OCI-LY7 (cell line): ENCODE results near the gene RAB11FIP4. TPM values are rescaled to one million over a fixed set of nuclear protein-coding genes. Genes with fewer than 3 reads are reported as not detected.

Experiments used
- BruUV-seq: library from RNA; stranded (reverse); fragments of 400-500 nt; replicated peaks from 2 replicates; lab custom pipeline; 2021; lab: Mats Ljungman, UMichigan
- CTCF ChIA-PET: fragments of 300-600 bp; sonication (Branson Sonifier 250); formaldehyde crosslinking; loops from one replicate; lab custom pipeline; 2022; ENCODE audit warnings: antibody characterized with exemption; ENCODE audit not compliant: unreplicated experiment; lab: Charles Lee
- POLR2A ChIA-PET: fragments of 300-600 bp; sonication (Branson Sonifier 250); formaldehyde crosslinking; loops from one replicate; lab custom pipeline; 2022; ENCODE audit warnings: antibody characterized with exemption; lab: Charles Lee
- DNase-seq: peaks from one replicate; pipeline ENCODE4 v3.0.0-alpha.2; 2015; ENCODE audit warnings: low spot score
- H2AFZ ChIP-seq: fragments of 200-600 bp; sonication (generic), shearing (Covaris generic); 2 replicates; pipeline ENCODE4 v1.6.1; 2014; ENCODE audit warnings: mild to moderate bottlenecking, antibody characterized with exemption, low read length, moderate library complexity
- H3K27ac ChIP-seq: fragments of 200-600 bp; sonication (generic); 2 replicates; pipeline ENCODE4 v1.5.1; 2014; ENCODE audit warnings: mixed run types, low read depth, mild to moderate bottlenecking, moderate library complexity, low read length, inconsistent platforms; ENCODE audit not compliant: poor library complexity, severe bottlenecking
- H3K36me3 ChIP-seq: fragments of 200-600 bp; sonication (generic); 2 replicates; pipeline ENCODE4 v1.6.1; 2014; ENCODE audit warnings: mild to moderate bottlenecking, antibody characterized with exemption, low read length, moderate library complexity, mixed read lengths; ENCODE audit not compliant: insufficient read depth
- H3K4me1 ChIP-seq: fragments of 200-600 bp; sonication (generic); 2 replicates; pipeline ENCODE4 v1.5.1; 2014; ENCODE audit warnings: mild to moderate bottlenecking, low read length; ENCODE audit not compliant: insufficient read depth, poor library complexity, severe bottlenecking
- H3K4me2 ChIP-seq: fragments of 200-600 bp; sonication (generic); 2 replicates; pipeline ENCODE4 v1.6.1; 2014; ENCODE audit warnings: mild to moderate bottlenecking, low read length
- H3K4me3 ChIP-seq: fragments of 200-600 bp; sonication (generic); 2 replicates; pipeline ENCODE4 v1.5.1; 2014; ENCODE audit warnings: mild to moderate bottlenecking, low read depth, low read length; ENCODE audit not compliant: poor library complexity, severe bottlenecking
- H3K79me2 ChIP-seq: fragments of 200-600 bp; sonication (generic); 2 replicates; pipeline ENCODE4 v1.6.1; 2016; ENCODE audit warnings: low read depth, mild to moderate bottlenecking, low read length, moderate library complexity, mixed read lengths; ENCODE audit not compliant: insufficient read depth
- H3K9me2 ChIP-seq: fragments of 200-600 bp; sonication (generic); 2 replicates; pipeline ENCODE4 v1.6.1; 2016; ENCODE audit warnings: mild to moderate bottlenecking, low read length, mixed read lengths; ENCODE audit not compliant: insufficient read depth
- H3K9me3 ChIP-seq: fragments of 200-600 bp; sonication (generic); 2 replicates; pipeline ENCODE4 v1.6.1; 2014; ENCODE audit warnings: mild to moderate bottlenecking, mixed run types, low read length, mixed read lengths
- H4K20me1 ChIP-seq: fragments of 200-600 bp; sonication (generic); 2 replicates; pipeline ENCODE4 v1.6.1; 2014; ENCODE audit warnings: mild to moderate bottlenecking, antibody characterized with exemption, low read length, moderate library complexity, mixed read lengths; ENCODE audit not compliant: insufficient read depth
- EZH2phosphoT487 ChIP-seq: fragments of 200-600 bp; sonication (generic); IDR thresholded peaks from 2 replicates; pipeline ENCODE4 v1.6.1; 2018; ENCODE audit warnings: low read depth, borderline replicate concordance, mild to moderate bottlenecking, mixed run types, antibody characterized with exemption, low read length, moderate library complexity, mixed read lengths
- intact Hi-C: fragments of 100-400 bp; cut with micrococcal nuclease; formaldehyde crosslinking; loops from one replicate; pipeline ENCODE4 v1.10.0; 2022; ENCODE audit not compliant: unreplicated experiment
- total RNA-seq, 2 experiments: library from RNA; depleted of rRNA in 1 of 2; stranded (reverse); fragments of >200 nt in 1 of 2; shearing (Covaris generic) in 1 of 2; gene quantifications; 2 replicates each; pipeline ENCODE4 v1.2.3, GENCODE V29; 2014 to 2022
- TF ChIP-seq, protein P1 (sequence below): fragments of 200-600 bp; sonication (generic); conservative IDR thresholded peaks from 2 replicates; pipeline ENCODE4 v1.5.1; 2014; ENCODE audit warnings: mild to moderate bottlenecking, antibody characterized with exemption, low read length, moderate library complexity, mixed read lengths

Gene RAB11FIP4
- total RNA-seq, 2 experiments from 2014 or later, result 5.8 to 15.0 TPM

DNA sequence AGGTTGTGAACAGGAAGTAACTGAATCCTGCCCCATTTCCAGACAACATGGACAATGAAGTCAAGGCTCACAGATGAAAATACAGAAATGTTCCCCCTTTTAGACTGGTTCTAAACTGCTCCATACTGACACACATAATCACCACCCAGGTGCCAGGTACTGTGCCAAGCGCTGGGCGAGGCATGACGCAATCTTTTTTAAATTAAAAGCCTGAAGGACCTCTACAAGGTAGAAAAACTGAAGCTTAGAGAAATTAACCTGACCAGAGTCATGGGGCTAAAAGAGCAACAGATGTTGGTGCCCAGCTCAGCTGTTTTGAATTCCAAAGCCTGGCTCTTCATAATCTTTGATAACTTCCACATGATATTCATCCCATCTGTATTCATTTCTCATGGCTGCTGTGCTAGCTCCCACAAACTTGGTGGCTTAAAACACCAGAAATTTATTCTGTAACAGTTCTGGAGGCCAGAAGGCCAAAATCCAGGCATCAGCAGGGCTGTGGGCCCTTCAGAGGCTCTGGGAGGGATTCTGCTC lies 4.9 kb upstream of the RAB11FIP4 start:
- Histone ChIP-seq H2AFZ (no peak overlapping the region), H3K9me2 (no peaks in the 10 kb centered on the region), H3K4me2 (no peak overlapping the region), H3K79me2 (no peaks in the 10 kb centered on the region), H3K9me3 (no peaks in the 10 kb centered on the region), H3K4me1 (no peaks in the 10 kb centered on the region), H4K20me1 (no peaks in the 10 kb centered on the region), H3K4me3 (no peak overlapping the region), H3K27ac (no peak overlapping the region), H3K36me3 (no peaks in the 10 kb centered on the region)
- TF ChIP-seq EZH2phosphoT487, result no peak
- TF ChIP-seq, protein P1, sequence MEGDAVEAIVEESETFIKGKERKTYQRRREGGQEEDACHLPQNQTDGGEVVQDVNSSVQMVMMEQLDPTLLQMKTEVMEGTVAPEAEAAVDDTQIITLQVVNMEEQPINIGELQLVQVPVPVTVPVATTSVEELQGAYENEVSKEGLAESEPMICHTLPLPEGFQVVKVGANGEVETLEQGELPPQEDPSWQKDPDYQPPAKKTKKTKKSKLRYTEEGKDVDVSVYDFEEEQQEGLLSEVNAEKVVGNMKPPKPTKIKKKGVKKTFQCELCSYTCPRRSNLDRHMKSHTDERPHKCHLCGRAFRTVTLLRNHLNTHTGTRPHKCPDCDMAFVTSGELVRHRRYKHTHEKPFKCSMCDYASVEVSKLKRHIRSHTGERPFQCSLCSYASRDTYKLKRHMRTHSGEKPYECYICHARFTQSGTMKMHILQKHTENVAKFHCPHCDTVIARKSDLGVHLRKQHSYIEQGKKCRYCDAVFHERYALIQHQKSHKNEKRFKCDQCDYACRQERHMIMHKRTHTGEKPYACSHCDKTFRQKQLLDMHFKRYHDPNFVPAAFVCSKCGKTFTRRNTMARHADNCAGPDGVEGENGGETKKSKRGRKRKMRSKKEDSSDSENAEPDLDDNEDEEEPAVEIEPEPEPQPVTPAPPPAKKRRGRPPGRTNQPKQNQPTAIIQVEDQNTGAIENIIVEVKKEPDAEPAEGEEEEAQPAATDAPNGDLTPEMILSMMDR, result no peak
- BruUV-seq, result no TSS peak
- intact Hi-C loops, result loop anchor here (5.0 kb wide), 1 partner anchor 51 kb away; no protein-coding TSS in a partner anchor
- DNase-seq, result no peak
- ChIA-PET CTCF (no interaction called here), POLR2A (no interaction called here)

DNA sequence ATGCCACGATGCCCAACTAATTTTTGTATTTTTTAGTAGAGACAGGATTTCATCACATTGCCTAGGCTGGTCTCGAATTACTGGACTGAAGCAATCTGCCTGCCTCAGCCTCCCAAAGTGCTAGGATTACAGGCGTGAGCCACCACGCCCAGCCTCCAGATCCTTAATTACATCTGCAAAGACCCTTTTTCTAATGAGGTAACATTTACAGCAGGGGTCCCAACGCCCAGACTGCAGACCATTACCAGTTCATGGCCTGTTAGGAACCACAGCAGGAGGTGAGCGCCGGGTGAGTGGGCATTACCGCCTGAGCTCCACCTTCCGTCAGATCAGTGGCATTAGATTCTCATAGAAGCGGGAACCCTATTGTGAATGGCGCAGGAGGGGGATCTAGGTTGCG lies 4.0 kb upstream of the RAB11FIP4 start:
- TF ChIP-seq, protein P1, result no peak
- no peak for TF ChIP-seq EZH2phosphoT487
- CTCF ChIA-PET, result no interaction called here
- Histone ChIP-seq H3K4me1 (no peaks in the 10 kb centered on the region), H3K4me2 (no peak overlapping the region), H3K27ac (no peak overlapping the region), H3K36me3 (no peaks in the 10 kb centered on the region), H3K9me3 (no peaks in the 10 kb centered on the region), H4K20me1 (no peaks in the 10 kb centered on the region), H3K9me2 (no peaks in the 10 kb centered on the region), H3K79me2 (no peaks in the 10 kb centered on the region), H3K4me3 (no peak overlapping the region), H2AFZ (no peak overlapping the region)
- no peak for DNase-seq
- BruUV-seq, result no TSS peak
- intact Hi-C loops, result loop anchor here (5.0 kb wide), 1 partner anchor 50 kb away; no protein-coding TSS in a partner anchor
- POLR2A ChIA-PET, result no interaction called here

DNA sequence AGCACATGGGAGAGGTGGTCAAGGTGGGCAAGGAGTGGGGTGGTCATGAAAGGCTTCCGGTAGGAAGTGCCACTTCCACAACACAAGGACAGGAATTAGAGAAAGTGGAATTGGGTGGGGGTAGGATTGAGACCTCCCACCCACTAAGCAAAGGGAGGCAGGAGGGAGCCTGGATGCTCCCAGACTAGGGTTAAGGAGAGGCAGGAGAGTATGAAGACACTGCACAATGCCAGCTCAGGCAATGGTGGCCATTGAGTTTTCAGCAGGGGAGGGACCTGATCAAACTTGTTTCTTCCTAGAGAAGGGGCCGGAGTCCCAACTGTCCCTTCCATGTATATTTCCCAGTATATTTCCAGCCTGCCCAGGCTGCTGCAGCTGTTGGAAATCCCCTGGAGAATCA lies 3.1 kb upstream of the RAB11FIP4 start:
- POLR2A ChIA-PET, result no interaction called here
- intact Hi-C loops, result loop anchor here (5.0 kb wide), 1 partner anchor 49 kb away; no protein-coding TSS in a partner anchor
- CTCF ChIA-PET, result no interaction called here

More for the DNA sequence above, 3.1 kb upstream of the RAB11FIP4 start:
- no peaks in the 10 kb centered on the region for H3K4me1 ChIP-seq
- no peak overlapping the region for H3K27ac ChIP-seq
- H3K79me2 ChIP-seq, result no peaks in the 10 kb centered on the region
- H3K4me3 ChIP-seq, result no peak overlapping the region
- H4K20me1 ChIP-seq, result no peaks in the 10 kb centered on the region
- no peak overlapping the region for H3K4me2 ChIP-seq
- no peak overlapping the region for H2AFZ ChIP-seq
- H3K9me2 ChIP-seq, result no peaks in the 10 kb centered on the region
- no peak for DNase-seq
- no TSS peak for BruUV-seq
- H3K9me3 ChIP-seq, result no peaks in the 10 kb centered on the region
- TF ChIP-seq, protein P1, result no peak
- no peak for TF ChIP-seq EZH2phosphoT487
- no peaks in the 10 kb centered on the region for H3K36me3 ChIP-seq
